ENCODE data around the gene POLR3K. TPM values are rescaled to one million over a fixed set of nuclear protein-coding genes. Genes with fewer than 3 reads are reported as not detected.
"Not testable (repeated sequence)": the region's sequence is repeated elsewhere in the genome, so short reads cannot be mapped to it uniquely, and the experiment has no call there.

Gene POLR3K
- polyA plus RNA-seq, 1 of the 3 experiments (the other 2 are of a cell fraction) = 54.5 TPM

GRCh38 chr16:47234-47633 is 6.2 kb downstream of the POLR3K start:
- WGBS (ENCODE audit: low lambda C conversion rate) = 93% methylated on average over 7 of the region's 7 CpGs
- H3K27me3 ChIP-seq (ENCODE audit: insufficient read depth) = no peaks in the 10 kb centered on the region
- no peaks in the 10 kb centered on the region for H3K9me3 ChIP-seq
- H3K4me1 ChIP-seq (ENCODE audit: control insufficient read depth in 1 of 2, insufficient read depth in 2 of 2, low read depth in 1 of 2, low read length in 1 of 2) = 0 out of 4 replicates have a peak, but pooled peaks cover 0 to 4% of the 10 kb centered on the region in 2 experiments
- no peaks in the 10 kb centered on the region for H3K9me2 ChIP-seq
- no peak for TF ChIP-seq NFIC (IDR thresholded peaks at IDR 0.05; ENCODE audit: borderline replicate concordance)
- no peak for TF ChIP-seq ZBTB33 (IDR thresholded peaks at IDR 0.05; ENCODE audit: borderline replicate concordance, low read depth)
- TF ChIP-seq POLR2AphosphoS5 (IDR thresholded peaks at IDR 0.05; ENCODE audit: low read depth, low read length) = no peak
- TF ChIP-seq RXRA (IDR thresholded peaks at IDR 0.05; ENCODE audit: borderline replicate concordance, low read depth) = no peak
- TF ChIP-seq EP300 (IDR thresholded peaks at IDR 0.05; ENCODE audit: borderline replicate concordance in 1 of 2, low read depth in 1 of 2, low read length in 1 of 2) = no peak
- no peak for TF ChIP-seq ELF1 (IDR thresholded peaks at IDR 0.05)
- TF ChIP-seq PBX3 (IDR thresholded peaks at IDR 0.05) = no peak
- no peak for TF ChIP-seq RCOR1 (IDR thresholded peaks at IDR 0.05; ENCODE audit: low read length)
- TF ChIP-seq FOXM1 (IDR thresholded peaks at IDR 0.05; ENCODE audit: low read depth) = no peak
- no peak for TF ChIP-seq YY1 (IDR thresholded peaks at IDR 0.05; ENCODE audit: low read depth)
- TF ChIP-seq REST (IDR thresholded peaks at IDR 0.05; ENCODE audit: low read depth, low read length) = no peak
- no peak for TF ChIP-seq FOSL2 (IDR thresholded peaks at IDR 0.05; ENCODE audit: borderline replicate concordance, low read depth)
- TF ChIP-seq RFX5 (IDR thresholded peaks at IDR 0.05; ENCODE audit: low read length) = no peak
- no peak for TF ChIP-seq USF1 (IDR thresholded peaks at IDR 0.05; ENCODE audit: borderline replicate concordance, low read depth)
- TF ChIP-seq NRF1 (IDR thresholded peaks at IDR 0.05; ENCODE audit: low read depth, low read length) = no peak
- no peak for TF ChIP-seq TCF12 (IDR thresholded peaks at IDR 0.05)
- no peak for TF ChIP-seq SMC3 (IDR thresholded peaks at IDR 0.05; ENCODE audit: low read depth, low read length)
- no peak for TF ChIP-seq SIN3A (IDR thresholded peaks at IDR 0.05; ENCODE audit: borderline replicate concordance, low read depth, low read length)
- no peak overlapping the region for H3K4me2 ChIP-seq
- POLR2A ChIA-PET = no interaction called here
- no peak overlapping the region for H2AFZ ChIP-seq (ENCODE audit: low read depth)
- CTCF ChIA-PET = interaction anchor here (1.1 to 2.4 kb wide), 2 partner anchors 19 to 50 kb away, joined by 3 to 10 read pairs; no protein-coding TSS in a partner anchor
- no peak for DNase-seq
- peaks cover 29% of the 10 kb centered on the region for H3K79me2 ChIP-seq (ENCODE audit: insufficient read depth)
- peaks cover 4% of the 10 kb centered on the region for H3F3A ChIP-seq (replicated peaks; ENCODE audit: insufficient read depth)
- H4K20me1 ChIP-seq (ENCODE audit: insufficient read depth) = no peaks in the 10 kb centered on the region
- H3K27ac ChIP-seq (ENCODE audit: low read depth in 2 of 2, low read length in 1 of 2) = no peak overlapping the region
- no peak overlapping the region for H3K4me3 ChIP-seq (ENCODE audit: low read depth in 2 of 2, low read length in 1 of 2)
- H3K9ac ChIP-seq = no peak overlapping the region
- peaks cover 11 to 25% of the 10 kb centered on the region in 2 experiments for H3K36me3 ChIP-seq (replicated peaks in 1 of 2; ENCODE audit: control insufficient read depth in 1 of 2, insufficient read depth in 2 of 2, low read length in 1 of 2)

GRCh38 chr16:46510-46909 is 6.9 kb downstream of the POLR3K start:
- H3K9me2 ChIP-seq; H3K4me2 ChIP-seq; H3K27me3 ChIP-seq (ENCODE audit: insufficient read depth); H2AFZ ChIP-seq (ENCODE audit: low read depth); H3K4me3 ChIP-seq (ENCODE audit: low read depth in 2 of 2, low read length in 1 of 2); H3K9me3 ChIP-seq; POLR2A ChIA-PET; H3K4me1 ChIP-seq (ENCODE audit: control insufficient read depth in 1 of 2, insufficient read depth in 2 of 2, low read depth in 1 of 2, low read length in 1 of 2); H3K9ac ChIP-seq; DNase-seq; H4K20me1 ChIP-seq (ENCODE audit: insufficient read depth); H3K27ac ChIP-seq (ENCODE audit: low read depth in 2 of 2, low read length in 1 of 2); H3F3A ChIP-seq (replicated peaks; ENCODE audit: insufficient read depth): not testable (repeated sequence)
- CTCF ChIA-PET = interaction anchor here (2.4 kb wide), 1 partner anchor 20 kb away, joined by 10 read pairs; no protein-coding TSS in a partner anchor
- Histone ChIP-seq H3K36me3 (replicated peaks in 1 of 2; ENCODE audit: control insufficient read depth in 1 of 2, insufficient read depth in 2 of 2, low read length in 1 of 2) (peaks cover 11 to 25% of the 10 kb centered on the region in 2 experiments), H3K79me2 (ENCODE audit: insufficient read depth) (peaks cover 21% of the 10 kb centered on the region)
- 98% methylated on average over 7 of the region's 7 CpGs for WGBS (ENCODE audit: low lambda C conversion rate)
